Panc1 (cell line): ENCODE results near the gene RIPOR3.

ENCODE experiments used
- CTCF ChIP-seq: fragments of 450-650 bp; IDR thresholded peaks from 2 replicates; pipeline ENCODE4 v1.5.1; 2017; ENCODE audit warnings: mild to moderate bottlenecking
- REST ChIP-seq, 2 experiments: IDR thresholded peaks; 2 replicates each; pipeline ENCODE4 v1.6.1; 2011 to 2012; ENCODE audit warnings: low read depth in 2 of 2, control low read depth in 1 of 2, low read length in 1 of 2, mild to moderate bottlenecking in 1 of 2, moderate library complexity in 1 of 2; ENCODE audit not compliant: insufficient read depth in 1 of 2
- SIN3A ChIP-seq: IDR thresholded peaks from 2 replicates; pipeline ENCODE4 v1.6.1; 2012; ENCODE audit warnings: low read depth, mild to moderate bottlenecking, low read length, moderate library complexity, borderline replicate concordance; ENCODE audit not compliant: insufficient read depth

GRCh38 chr20:50558483-50558925, 132.8 kb downstream of the RIPOR3 start:
- no peak for TF ChIP-seq CTCF
- TF ChIP-seq REST (IDR thresholded peaks at IDR 0.05; ENCODE audit: insufficient read depth in 1 of 2, low read depth in 2 of 2, low read length in 1 of 2): no peak
- TF ChIP-seq SIN3A: no peak
